ENCODE results near the gene DNASE1.
"Not testable (repeated sequence)": the region's sequence is repeated elsewhere in the genome, so short reads cannot be mapped to it uniquely, and the experiment has no call there.

Gene DNASE1

GRCh38 chr16:3641801-3642396, 12.6 kb upstream of the DNASE1 start:
- no peak for DNase-seq

- DNase-seq: no peak
These were observed 11.9 kb upstream of the DNASE1 start for GRCh38 chr16:3642397-3643094.

GRCh38 chr16:3643095-3643730, 11.3 kb upstream of the DNASE1 start:
- DNase-seq: no peak

- no peak for DNase-seq
These were observed 9.4 kb upstream of the DNASE1 start for GRCh38 chr16:3645108-3645503.

GRCh38 chr16:3645504-3646347, 8.8 kb upstream of the DNASE1 start:
- DNase-seq: no peak

GRCh38 chr16:3646348-3646920, 8.1 kb upstream of the DNASE1 start:
- DNase-seq: no peak

GRCh38 chr16:3650631-3651265, 3.7 kb upstream of the DNASE1 start:
- DNase-seq: no peak

- DNase-seq: no peak
These were observed 2.8 kb upstream of the DNASE1 start for GRCh38 chr16:3651461-3652372.

GRCh38 chr16:3652373-3653195, 1.9 kb upstream of the DNASE1 start:
- no peak for DNase-seq

- DNase-seq: no peak
These were observed 522 bp downstream of the DNASE1 start for GRCh38 chr16:3655030-3655395.

GRCh38 chr16:3655396-3656159, 1.1 kb downstream of the DNASE1 start:
- DNase-seq: no peak

GRCh38 chr16:3656160-3656490, 1.6 kb downstream of the DNASE1 start:
- not testable (repeated sequence) for DNase-seq

- DNase-seq: peak; percentile 30 to 35
These were observed 2.3 kb downstream of the DNASE1 start for GRCh38 chr16:3656491-3657468.

GRCh38 chr16:3659251-3659650, 4.8 kb downstream of the DNASE1 start:
- DNase-seq: no peak

- DNase-seq: no peak
These were observed 6.8 kb downstream of the DNASE1 start for GRCh38 chr16:3661311-3661710.

GRCh38 chr16:3661922-3662321, 7.4 kb downstream of the DNASE1 start:
- no peak for DNase-seq

GRCh38 chr16:3662601-3663000, 8.1 kb downstream of the DNASE1 start:
- no peak for DNase-seq

- DNase-seq: no peak
These were observed 9.9 kb downstream of the DNASE1 start for GRCh38 chr16:3664187-3664896.

Data from activated CD4-positive, alpha-beta T cell treated with anti-CD3 and anti-CD28 coated beads, Interleukin-2, amount 50 U/mL, for 4 hours (primary cell).